IMR-90 (cell line): ENCODE results near the gene NPEPPS. TPM values are rescaled to one million over a fixed set of nuclear protein-coding genes. Genes with fewer than 3 reads are reported as not detected.

Experiments used
- ATAC-seq: fragments of 200-7000 bp; cut with Tn5 transposase; 2 replicates; pipeline ENCODE4 v1.9.1; 2020; ENCODE audit warnings: low read depth, mild to moderate bottlenecking, moderate library complexity
- BruUV-seq: library from RNA; stranded (reverse); fragments of 400-500 nt; replicated peaks from 2 replicates; lab custom pipeline; 2021; lab: Mats Ljungman, UMichigan
- CTCF ChIA-PET: fragments of 300-600 bp; formaldehyde crosslinking; extraction: SDS; loops from one replicate; lab custom pipeline; 2021; ENCODE audit warnings: antibody characterized with exemption; lab: Yijun Ruan, JAX
- POLR2A ChIA-PET: fragments of 300-600 bp; sonication (Branson Sonifier 250); formaldehyde crosslinking; loops from one replicate; lab custom pipeline; 2022; ENCODE audit warnings: antibody characterized with exemption; ENCODE audit not compliant: unreplicated experiment; lab: Charles Lee
- DNase-seq: peaks from one replicate; pipeline ENCODE4 v3.0.0; 2013
- H2AFZ ChIP-seq: replicated peaks from 2 replicates; pipeline ENCODE3; 2013; ENCODE audit warnings: low read length, mild to moderate bottlenecking; ENCODE audit not compliant: poor library complexity
- H2AK5ac ChIP-seq: 2 replicates; pipeline ENCODE4 v1.6.1; 2013; ENCODE audit warnings: low read depth, low read length, inconsistent platforms
- H2AK9ac ChIP-seq: replicated peaks from 2 replicates; pipeline ENCODE3; 2013; ENCODE audit warnings: mild to moderate bottlenecking, low read depth, low read length, moderate library complexity; ENCODE audit not compliant: poor library complexity
- H2BK120ac ChIP-seq: 2 replicates; pipeline ENCODE4 v1.6.1; 2013; ENCODE audit warnings: low read depth, low read length, inconsistent platforms
- H2BK15ac ChIP-seq: 3 replicates; pipeline ENCODE4 v1.6.1; 2013; ENCODE audit warnings: low read depth, low read length, inconsistent platforms
- H2BK20ac ChIP-seq: 2 replicates; pipeline ENCODE4 v1.6.1; 2013; ENCODE audit warnings: low read depth, mild to moderate bottlenecking, inconsistent platforms, low read length, moderate library complexity
- H2BK5ac ChIP-seq: 2 replicates; pipeline ENCODE4 v1.6.1; 2013; ENCODE audit warnings: mild to moderate bottlenecking, low read depth, low read length, inconsistent platforms; ENCODE audit not compliant: poor library complexity, severe bottlenecking
- H3K14ac ChIP-seq: replicated peaks from 2 replicates; pipeline ENCODE4 v1.6.1; 2013; ENCODE audit warnings: low read depth, low read length, inconsistent platforms
- H3K18ac ChIP-seq: 2 replicates; pipeline ENCODE4 v1.6.1; 2013; ENCODE audit warnings: low read depth, low read length, control low read depth
- H3K23ac ChIP-seq: 2 replicates; pipeline ENCODE4 v1.6.1; 2013; ENCODE audit warnings: low read depth, low read length, inconsistent platforms
- H3K27ac ChIP-seq: 2 replicates; pipeline ENCODE4 v1.5.1; 2013; ENCODE audit warnings: mild to moderate bottlenecking, control low read depth, low read length; ENCODE audit not compliant: insufficient read depth
- H3K27me3 ChIP-seq: 2 replicates; pipeline ENCODE4 v1.6.1; 2013; ENCODE audit warnings: low read length; ENCODE audit not compliant: control insufficient read depth, insufficient read depth
- H3K36me3 ChIP-seq: 2 replicates; pipeline ENCODE4 v1.6.1; 2013; ENCODE audit warnings: low read length, mixed read lengths; ENCODE audit not compliant: control insufficient read depth, insufficient read depth
- H3K4ac ChIP-seq: 2 replicates; pipeline ENCODE4 v1.6.1; 2013; ENCODE audit warnings: low read depth, low read length, inconsistent platforms
- H3K4me1 ChIP-seq: 2 replicates; pipeline ENCODE4 v1.6.1; 2013; ENCODE audit warnings: low read length, mixed read lengths; ENCODE audit not compliant: control insufficient read depth, insufficient read depth
- H3K4me2 ChIP-seq: 2 replicates; pipeline ENCODE4 v1.6.1; 2013; ENCODE audit warnings: low read depth, mild to moderate bottlenecking, control low read depth, low read length, moderate library complexity
- H3K4me3 ChIP-seq: 2 replicates; pipeline ENCODE4 v1.5.1; 2013; ENCODE audit warnings: low read depth, mild to moderate bottlenecking, control low read depth, low read length, moderate library complexity; ENCODE audit not compliant: insufficient read depth
- H3K56ac ChIP-seq: 2 replicates; pipeline ENCODE4 v1.6.1; 2013; ENCODE audit warnings: low read length, inconsistent platforms; ENCODE audit not compliant: insufficient read depth; ENCODE audit errors: extremely low read depth
- H3K79me1 ChIP-seq, 2 experiments: 2 replicates each; pipeline ENCODE4 v1.6.1; 2013; ENCODE audit warnings: low read length in 2 of 2, inconsistent platforms in 1 of 2, low read depth in 1 of 2
- H3K9ac ChIP-seq: 2 replicates; pipeline ENCODE4 v1.6.1; 2013; ENCODE audit warnings: low read depth, low read length, control low read depth
- H3K9me1 ChIP-seq: 2 replicates; pipeline ENCODE4 v1.6.1; 2013; ENCODE audit warnings: low read length, inconsistent platforms; ENCODE audit not compliant: insufficient read depth
- H3K9me3 ChIP-seq: 2 replicates; pipeline ENCODE4 v1.6.1; 2013; ENCODE audit warnings: low read length; ENCODE audit not compliant: control insufficient read depth, insufficient read depth
- H4K20me1 ChIP-seq: 2 replicates; pipeline ENCODE4 v1.6.1; 2013; ENCODE audit warnings: low read length, inconsistent platforms; ENCODE audit not compliant: insufficient read depth
- H4K5ac ChIP-seq: 2 replicates; pipeline ENCODE4 v1.6.1; 2013; ENCODE audit warnings: mild to moderate bottlenecking, low read depth, low read length, control low read depth
- H4K8ac ChIP-seq, 2 experiments: 2 replicates each; pipeline ENCODE4 v1.6.1; 2013; ENCODE audit warnings: low read depth in 2 of 2, low read length in 2 of 2, control low read depth in 1 of 2, inconsistent platforms in 1 of 2
- H4K91ac ChIP-seq: 2 replicates; pipeline ENCODE4 v1.6.1; 2013; ENCODE audit warnings: low read depth, low read length, inconsistent platforms; ENCODE audit not compliant: insufficient read depth
- BHLHE40 ChIP-seq: fragments of 150-350 bp; IDR thresholded peaks from 2 replicates; pipeline ENCODE4 v1.6.1; 2016; ENCODE audit warnings: mild to moderate bottlenecking, low read depth, low read length
- CEBPB ChIP-seq: IDR thresholded peaks from 2 replicates; pipeline ENCODE4 v1.6.1; 2012; ENCODE audit warnings: low read depth, low read length, improper control_type of control experiment
- ELK1 ChIP-seq: fragments of 150-350 bp; IDR thresholded peaks from 2 replicates; pipeline ENCODE4 v1.6.1; 2016; ENCODE audit warnings: low read depth, mild to moderate bottlenecking, low read length, moderate library complexity, borderline replicate concordance
- FOS ChIP-seq: fragments of 150-350 bp; IDR thresholded peaks from 2 replicates; pipeline ENCODE4 v1.6.1; 2016; ENCODE audit warnings: low read depth, low read length
- MAZ ChIP-seq: IDR thresholded peaks from 2 replicates; pipeline ENCODE4 v1.6.1; 2012; ENCODE audit warnings: low read depth, mild to moderate bottlenecking, low read length, improper control_type of control experiment, moderate library complexity, borderline replicate concordance
- RCOR1 ChIP-seq: IDR thresholded peaks from 2 replicates; pipeline ENCODE4 v1.6.1; 2012; ENCODE audit warnings: mild to moderate bottlenecking, low read length, improper control_type of control experiment; ENCODE audit not compliant: insufficient replicate concordance
- RFX5 ChIP-seq: IDR thresholded peaks from 2 replicates; pipeline ENCODE4 v1.8.0; 2012; ENCODE audit warnings: low read depth, mild to moderate bottlenecking, low read length, moderate library complexity
- WGBS, 2 experiments: methylation state at CpG; one replicate each; pipeline versions ENCODE4 v1.1.5 to v1.1.7; 2013; ENCODE audit warnings: missing lambda C conversion rate in 2 of 2; ENCODE audit not compliant: insufficient read length in 1 of 2; ENCODE audit errors: extremely low coverage in 2 of 2; 5-methylcytosine and 5-hydroxymethylcytosine counted together
- dilution Hi-C: fragments of 300-500 bp; cut with HindIII; formaldehyde crosslinking; loops from one replicate; pipeline ENCODE4 v1.14.3; 2018; ENCODE audit warnings: low sequenced_read_pairs; ENCODE audit not compliant: unreplicated experiment
- in situ Hi-C: fragments of 300-500 bp; cut with MboI; formaldehyde crosslinking; loops from 3 replicates; pipeline ENCODE4 v1.14.3; 2019; ENCODE audit warnings: low sequenced_read_pairs, inconsistent platforms, mixed read lengths
- intact Hi-C: fragments of 100-400 bp; cut with micrococcal nuclease; formaldehyde crosslinking; loops from 2 replicates; pipeline ENCODE4 v1.10.0; 2022
- polyA plus RNA-seq, 3 experiments: library from polyadenylated mRNA; depleted of rRNA; stranded (reverse); fragments of >200 nt; gene quantifications; 2 replicates each; pipeline ENCODE4 v1.2.3, GENCODE V29; 2012; ENCODE audit warnings: low replicate concordance in 1 of 3
- total RNA-seq: library from RNA; depleted of rRNA; stranded (reverse); fragments of >200 nt; gene quantifications from 2 replicates; pipeline ENCODE4 v1.2.3, GENCODE V29; 2012

NPEPPS gene
- total and polyA plus RNA-seq, 2 of the 4 experiments (the other 2 are of a cell fraction), result 54.1 to 64.6 TPM

- no peaks in the 10 kb centered on the region; a peak in 1 of 4 replicates for H3K79me1 ChIP-seq
- H3K27me3 ChIP-seq, result no peaks in the 10 kb centered on the region
- 0 out of 2 replicates have a peak, but pooled peaks cover 3% of the 10 kb centered on the region for H3K9me1 ChIP-seq
- no peak overlapping the region for H2BK15ac ChIP-seq
- intact Hi-C loops (no loop called here), dilution Hi-C loops (no loop called here), in situ Hi-C loops (no loop called here)
- no peak overlapping the region for H4K5ac ChIP-seq
- H2AFZ ChIP-seq, result no peak overlapping the region
- H3K14ac ChIP-seq, result no peak overlapping the region
- H3K56ac ChIP-seq, result no peak overlapping the region
- WGBS, 2 experiments, result 73% methylated on average over 5 of the region's 5 CpGs; no CpG with 5 or more reads in 1 of the 2 experiments
- H2AK5ac ChIP-seq, result no peak overlapping the region
- no peak overlapping the region for H4K8ac ChIP-seq
- no peak overlapping the region for H3K4ac ChIP-seq
- POLR2A ChIA-PET, result no interaction called here
- TF ChIP-seq RCOR1 (no peak), CEBPB (no peak), ELK1 (no peak), FOS (no peak), MAZ (no peak), BHLHE40 (no peak), RFX5 (no peak)
- H4K91ac ChIP-seq, result no peak overlapping the region
- no TSS peak for BruUV-seq
- no peak overlapping the region for H3K9ac ChIP-seq
- no peaks in the 10 kb centered on the region for H3K4me1 ChIP-seq
- H4K20me1 ChIP-seq, result no peaks in the 10 kb centered on the region
- H3K9me3 ChIP-seq, result no peaks in the 10 kb centered on the region
- H2BK5ac ChIP-seq, result no peak overlapping the region
- H3K36me3 ChIP-seq, result no peaks in the 10 kb centered on the region
- no peak overlapping the region for H2BK120ac ChIP-seq
- H2BK20ac ChIP-seq, result no peak overlapping the region
- ATAC-seq (no peak), DNase-seq (no peak)
- no peak overlapping the region for H3K18ac ChIP-seq
- no peak overlapping the region for H3K4me2 ChIP-seq
- H2AK9ac ChIP-seq, result peak overlapping the region; percentile 79
- no peak overlapping the region for H3K4me3 ChIP-seq
- peak overlapping the region; percentile 17; the same call in 1 of the 2 replicates for H3K23ac ChIP-seq
- H3K27ac ChIP-seq, result no peak overlapping the region
- CTCF ChIA-PET, result no interaction called here
These were observed 98.9 kb downstream of the NPEPPS start for GRCh38 chr17:47629826-47630225.
